Activated B cell treated with CpG ODN at 0.5 μM for 24 hours (primary cell): ENCODE measurements around the gene CYTIP. TPM values are rescaled to one million over a fixed set of nuclear protein-coding genes. Genes with fewer than 3 reads are reported as not detected.
A peak's percentile ranks its signal among the peaks of the same experiment; 100 is the strongest.

Source experiments
- ATAC-seq: fragments of 200-7000 bp; cut with Tn5 transposase; one replicate; pipeline ENCODE4 v1.10.0; 2021; ENCODE audit warnings: low read depth, mild to moderate bottlenecking, moderate library complexity
- CTCF ChIA-PET: fragments of 350-600 bp; sonication (Branson Sonifier 250); formaldehyde crosslinking; loops from one replicate; lab custom pipeline; 2021; ENCODE audit warnings: antibody characterized with exemption; lab: Charles Lee
- POLR2A ChIA-PET: fragments of 350-600 bp; sonication (Branson Sonifier 250); formaldehyde crosslinking; loops from one replicate; lab custom pipeline; 2021; ENCODE audit warnings: antibody characterized with exemption; lab: Charles Lee
- DNase-seq: peaks from one replicate; pipeline ENCODE4 v3.0.0; 2022
- H3K27ac Mint-ChIP-seq: one replicate; pipeline ENCODE4 v1.8.0; 2020; ENCODE audit warnings: mixed read lengths
- H3K27me3 Mint-ChIP-seq: one replicate; pipeline ENCODE4 v1.8.0; 2021; ENCODE audit warnings: mixed read lengths
- H3K36me3 Mint-ChIP-seq: one replicate; pipeline ENCODE4 v1.8.0; 2021; ENCODE audit warnings: low read depth, mixed read lengths
- H3K4me1 Mint-ChIP-seq: one replicate; pipeline ENCODE4 v1.8.0; 2021; ENCODE audit warnings: mixed read lengths
- H3K4me3 Mint-ChIP-seq: one replicate; pipeline ENCODE4 v1.8.0; 2020; ENCODE audit warnings: mild to moderate bottlenecking, mixed read lengths
- H3K9me3 Mint-ChIP-seq: one replicate; pipeline ENCODE4 v1.8.0; 2020; ENCODE audit warnings: mixed read lengths
- intact Hi-C: fragments of 100-400 bp; cut with micrococcal nuclease; formaldehyde crosslinking; loops from one replicate; pipeline ENCODE4 v1.15.1; 2024
- total RNA-seq: library from RNA; stranded (reverse); gene quantifications from 2 replicates; pipeline ENCODE4 v1.2.3, GENCODE V29; 2022
- TF ChIP-seq, protein P1 (sequence below): fragments of 200-600 bp; IDR thresholded peaks from one replicate; pipeline ENCODE4 v1.8.0; 2022; ENCODE audit warnings: antibody characterized with exemption, mild to moderate bottlenecking

CYTIP gene
- total RNA-seq, 1 donor from 2014 or later: 129 TPM

DNA sequence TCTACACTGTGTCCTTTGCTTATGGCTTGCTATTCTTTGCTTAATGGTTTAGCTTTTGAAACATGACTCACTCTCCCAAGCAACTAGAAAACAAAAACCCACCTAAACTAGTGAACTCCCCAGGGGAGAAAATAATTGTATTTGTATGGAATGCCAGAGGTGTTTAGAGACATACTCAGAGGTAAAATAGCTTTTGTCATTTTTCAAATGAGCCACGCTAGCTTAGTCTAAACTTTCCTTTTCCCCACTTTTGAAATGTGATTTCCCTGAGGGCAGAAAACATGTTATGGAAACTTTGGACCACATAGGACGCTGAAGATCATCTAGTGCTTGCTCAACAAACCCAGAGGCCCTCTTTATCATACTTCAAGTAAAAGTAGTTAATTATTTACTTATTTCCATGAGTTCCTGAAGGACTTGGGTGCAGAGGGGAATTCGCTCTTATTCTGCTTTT is 16.5 kb upstream of the CYTIP start:
- Mint-ChIP-seq H3K4me3 (no peak overlapping the region), H3K9me3 (no peaks in the 10 kb centered on the region), H3K4me1 (peaks cover 15% of the 10 kb centered on the region), H3K27ac (no peak overlapping the region), H3K36me3 (no peaks in the 10 kb centered on the region), H3K27me3 (no peaks in the 10 kb centered on the region)
- CTCF ChIA-PET: interaction anchor here (0.7 to 1.2 kb wide), 2 partner anchors 49 to 157 kb away, joined by 3 to 4 read pairs; no protein-coding TSS in a partner anchor
- POLR2A ChIA-PET: interaction anchor here (0.6 to 1.6 kb wide), 2 partner anchors 17 to 34 kb away, joined by 3 to 6 read pairs; partner anchors contain the start of gene CYTIP
- intact Hi-C loops: no loop called here
- TF ChIP-seq, protein P1, sequence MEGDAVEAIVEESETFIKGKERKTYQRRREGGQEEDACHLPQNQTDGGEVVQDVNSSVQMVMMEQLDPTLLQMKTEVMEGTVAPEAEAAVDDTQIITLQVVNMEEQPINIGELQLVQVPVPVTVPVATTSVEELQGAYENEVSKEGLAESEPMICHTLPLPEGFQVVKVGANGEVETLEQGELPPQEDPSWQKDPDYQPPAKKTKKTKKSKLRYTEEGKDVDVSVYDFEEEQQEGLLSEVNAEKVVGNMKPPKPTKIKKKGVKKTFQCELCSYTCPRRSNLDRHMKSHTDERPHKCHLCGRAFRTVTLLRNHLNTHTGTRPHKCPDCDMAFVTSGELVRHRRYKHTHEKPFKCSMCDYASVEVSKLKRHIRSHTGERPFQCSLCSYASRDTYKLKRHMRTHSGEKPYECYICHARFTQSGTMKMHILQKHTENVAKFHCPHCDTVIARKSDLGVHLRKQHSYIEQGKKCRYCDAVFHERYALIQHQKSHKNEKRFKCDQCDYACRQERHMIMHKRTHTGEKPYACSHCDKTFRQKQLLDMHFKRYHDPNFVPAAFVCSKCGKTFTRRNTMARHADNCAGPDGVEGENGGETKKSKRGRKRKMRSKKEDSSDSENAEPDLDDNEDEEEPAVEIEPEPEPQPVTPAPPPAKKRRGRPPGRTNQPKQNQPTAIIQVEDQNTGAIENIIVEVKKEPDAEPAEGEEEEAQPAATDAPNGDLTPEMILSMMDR: no peak
- no peak for ATAC-seq
- DNase-seq: no peak

DNA sequence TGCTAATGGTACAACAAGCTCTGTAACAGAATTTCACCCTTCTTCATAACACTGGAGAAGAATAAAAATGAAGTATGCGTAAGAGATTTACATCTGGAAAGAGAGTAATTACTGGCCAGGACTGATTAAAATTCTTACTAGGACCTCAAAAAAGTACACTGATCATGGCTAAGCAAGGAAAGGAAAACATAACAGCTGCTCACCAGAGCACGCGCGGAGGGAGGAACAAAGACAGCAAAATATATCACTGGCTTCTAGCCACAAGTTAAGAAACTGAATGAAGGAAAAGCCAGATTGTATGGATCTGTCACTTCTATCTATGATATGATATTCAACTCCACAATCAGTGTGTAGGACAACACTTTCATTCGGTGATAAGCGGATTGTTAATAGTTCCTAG is 15.6 kb upstream of the CYTIP start:
- ChIA-PET CTCF (interaction anchor here (2.7 kb wide), 1 partner anchor 7 kb away, joined by 10 read pairs; no protein-coding TSS in a partner anchor), POLR2A (interaction anchor here (0.6 to 1.6 kb wide), 2 partner anchors 16 to 1501 kb away, joined by 4 to 6 read pairs; partner anchors contain the start of gene CYTIP)
- Mint-ChIP-seq H3K27ac (no peak overlapping the region), H3K27me3 (no peaks in the 10 kb centered on the region), H3K4me3 (no peak overlapping the region), H3K36me3 (no peaks in the 10 kb centered on the region), H3K9me3 (no peaks in the 10 kb centered on the region), H3K4me1 (peaks cover 7% of the 10 kb centered on the region)
- DNase-seq: no peak
- intact Hi-C loops: no loop called here
- no peak for ATAC-seq
- TF ChIP-seq, protein P1: no peak

DNA sequence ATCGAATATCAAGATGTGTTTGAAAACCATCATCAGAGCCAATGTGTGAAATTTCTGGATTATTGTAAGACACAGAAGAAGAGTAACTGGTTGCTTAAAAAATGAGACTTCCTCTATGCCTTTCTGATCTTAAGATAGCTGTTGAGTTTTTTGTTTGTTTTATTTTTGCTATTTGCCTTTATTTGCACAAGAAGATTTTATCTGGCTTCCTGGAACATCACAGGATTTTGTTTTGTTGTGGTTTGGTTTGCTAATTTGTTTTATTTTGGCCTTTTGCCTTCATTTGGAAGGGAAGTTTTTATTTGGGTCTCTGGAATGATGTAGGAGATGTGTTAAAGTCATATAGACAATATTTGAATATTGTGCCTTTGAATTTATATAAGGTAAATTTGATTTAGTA is 3.9 kb upstream of the CYTIP start:
- DNase-seq (no peak), ATAC-seq (no peak)
- H3K4me1 Mint-ChIP-seq: peaks cover 36% of the 10 kb centered on the region
- no peak overlapping the region for H3K27ac Mint-ChIP-seq
- peaks cover 12% of the 10 kb centered on the region for H3K36me3 Mint-ChIP-seq
- no peaks in the 10 kb centered on the region for H3K27me3 Mint-ChIP-seq
- POLR2A ChIA-PET: interaction anchor here (2.0 to 3.3 kb wide), 3 partner anchors 18 to 27 kb away, joined by 5 to 20 read pairs (median 16); no protein-coding TSS in a partner anchor
- no peaks in the 10 kb centered on the region for H3K9me3 Mint-ChIP-seq
- TF ChIP-seq, protein P1: no peak
- CTCF ChIA-PET: interaction anchor here (0.9 kb wide), 1 partner anchor 16 kb away, joined by 4 read pairs; no protein-coding TSS in a partner anchor
- intact Hi-C loops: loop anchor here (1.0 kb wide), 1 partner anchor 9 kb away; no protein-coding TSS in a partner anchor
- no peak overlapping the region for H3K4me3 Mint-ChIP-seq

DNA sequence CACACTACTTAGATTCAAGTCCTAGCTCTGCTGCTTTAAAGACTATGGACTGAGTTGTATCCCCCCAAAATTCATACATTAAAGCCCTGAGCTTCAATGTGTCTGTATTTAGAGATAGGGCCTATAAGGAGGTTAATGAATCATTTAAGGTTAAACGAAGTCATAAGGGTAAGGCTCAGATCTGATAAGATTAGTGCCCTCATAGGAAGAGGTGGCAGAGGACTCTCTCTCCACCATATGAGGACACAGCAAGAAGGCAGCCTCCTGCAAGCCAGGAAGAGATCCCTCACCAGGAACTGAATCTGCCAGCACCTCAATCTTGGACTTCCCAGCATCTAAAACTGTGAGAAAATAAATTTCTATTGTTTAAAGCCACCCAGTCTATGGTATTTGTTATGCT is 3.1 kb upstream of the CYTIP start:
- H3K4me3 Mint-ChIP-seq: no peak overlapping the region
- H3K27ac Mint-ChIP-seq: peak overlapping the region; percentile 18
- ATAC-seq: no peak
- H3K4me1 Mint-ChIP-seq: peaks cover 35% of the 10 kb centered on the region
- intact Hi-C loops: loop anchor here (1.0 kb wide), 1 partner anchor 9 kb away; no protein-coding TSS in a partner anchor
- H3K27me3 Mint-ChIP-seq: no peaks in the 10 kb centered on the region
- TF ChIP-seq, protein P1: no peak
- ChIA-PET POLR2A (interaction anchor here (2.0 to 3.3 kb wide), 2 partner anchors 23 to 27 kb away, joined by 5 to 16 read pairs; no protein-coding TSS in a partner anchor), CTCF (interaction anchor here (1.0 to 1.2 kb wide), 3 partner anchors 45 to 120 kb away, joined by 3 to 5 read pairs (median 4); no protein-coding TSS in a partner anchor)
- DNase-seq: no peak
- peaks cover 19% of the 10 kb centered on the region for H3K36me3 Mint-ChIP-seq
- H3K9me3 Mint-ChIP-seq: no peaks in the 10 kb centered on the region

DNA sequence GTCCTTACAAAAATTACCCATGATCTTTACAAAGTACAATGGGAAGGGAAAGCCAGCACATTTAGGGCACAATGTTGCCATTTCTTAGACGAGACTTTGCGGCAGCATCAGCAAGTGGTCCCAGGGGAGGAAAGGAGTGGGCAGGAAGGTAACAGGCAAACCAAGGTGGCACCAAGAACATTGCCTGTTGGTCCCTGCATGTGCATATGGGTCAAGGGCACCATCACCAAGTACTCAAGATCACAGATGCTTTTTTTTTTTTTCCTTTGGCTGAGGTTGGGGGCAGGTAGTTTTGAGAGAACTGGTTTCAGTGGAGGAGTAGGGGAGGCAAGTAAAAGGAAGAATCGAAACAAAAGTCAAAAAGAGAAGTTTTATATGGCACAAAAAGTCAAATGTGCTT is 752 bp upstream of the CYTIP start:
- ATAC-seq: peak; percentile 40
- ChIA-PET POLR2A (interaction anchor here (0.6 to 8.4 kb wide), 14 partner anchors 9 to 117 kb away, joined by 3 to 201 read pairs (median 6); no protein-coding TSS in a partner anchor), CTCF (interaction anchor here (0.7 to 2.2 kb wide), 5 partner anchors 20 to 142 kb away, joined by 4 to 19 read pairs (median 6); no protein-coding TSS in a partner anchor)

More for the DNA sequence above, 752 bp upstream of the CYTIP start:
- intact Hi-C loops: loop anchor here (1.0 to 2.0 kb wide), 6 partner anchors 9 to 432 kb away; partner anchors contain the start of gene ACVR1
- Mint-ChIP-seq H3K9me3 (no peaks in the 10 kb centered on the region), H3K4me3 (peak overlapping the region; percentile 95), H3K27ac (peak overlapping the region; percentile 96), H3K27me3 (no peaks in the 10 kb centered on the region), H3K36me3 (peaks cover 43% of the 10 kb centered on the region), H3K4me1 (peaks cover 55% of the 10 kb centered on the region)
- DNase-seq: no peak
- TF ChIP-seq, protein P1: no peak
